Mucosa of gallbladder (tissue), 1 donor: ENCODE data around the gene FHDC1. TPM values are rescaled to one million over a fixed set of nuclear protein-coding genes. Genes with fewer than 3 reads are reported as not detected.

Experiments used
- total RNA-seq: library from RNA; stranded (reverse); gene quantifications from one replicate; pipeline ENCODE4 v1.2.1, GENCODE V29; 2021
- donor health status: DM: no; HTN: no; CAD: no.

Gene FHDC1
- total RNA-seq, 1 donor from 2014 or later: 23.6 TPM

Other genes with a start within 250 kb of the FHDC1 start
- gene TIGD4, start 156.6 kb upstream of the FHDC1 start, total RNA-seq: 0.92 TPM
- gene ARFIP1, start 156.4 kb upstream of the FHDC1 start, total RNA-seq: 44.4 TPM